ENCODE measurements around the gene FGF22. TPM values are rescaled to one million over a fixed set of nuclear protein-coding genes. Genes with fewer than 3 reads are reported as not detected.

Gene FGF22
- total and polyA plus RNA-seq, 2 of the 8 experiments (the other 6 are each of a cell fraction or from before 2014, with no cell fraction given) = 0.44 to 1.7 TPM

DNA sequence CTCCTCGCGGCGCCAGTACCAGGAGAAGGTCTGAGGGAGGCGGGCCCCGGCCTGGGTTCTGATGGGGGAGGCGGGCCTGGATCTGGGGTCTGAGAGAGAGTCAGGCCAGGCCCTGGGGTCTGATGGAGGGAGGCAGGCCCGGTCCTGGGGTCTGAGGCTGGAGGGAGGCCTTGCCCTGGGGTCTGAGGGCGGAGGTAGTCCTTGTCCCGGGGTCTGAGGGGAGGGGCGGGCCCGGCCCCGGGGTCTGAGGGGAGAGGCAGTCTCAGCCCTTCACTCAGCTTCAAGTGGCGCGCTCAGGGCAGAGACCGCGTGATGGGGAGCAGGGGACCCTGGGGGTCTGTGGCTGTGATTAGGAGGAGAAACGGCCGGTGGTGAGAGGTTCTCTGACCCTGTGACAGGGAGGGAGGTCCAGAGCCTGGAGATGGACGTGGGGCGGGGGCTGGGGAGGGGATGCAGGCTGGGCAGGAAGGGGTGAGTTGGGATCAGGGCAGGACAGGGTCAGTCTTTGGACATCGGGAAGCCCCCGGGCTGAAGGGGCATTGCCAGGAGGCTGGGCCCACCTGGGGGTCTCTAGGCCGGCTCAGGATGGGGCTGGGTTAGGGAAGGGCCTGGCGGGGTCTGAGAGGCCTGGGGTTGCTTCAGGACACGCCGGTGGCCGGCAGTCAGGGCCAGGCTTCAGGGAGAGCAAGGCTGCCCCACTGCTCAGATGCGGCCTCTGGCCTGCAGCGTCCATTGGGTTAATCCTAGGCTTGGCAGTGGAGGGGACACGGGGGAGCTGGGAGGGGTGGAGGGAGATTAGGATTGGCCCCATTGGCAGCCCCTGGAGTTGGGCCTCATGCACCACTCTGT, 31.3 kb upstream of the FGF22 start:
- no peak overlapping the region for H3K56ac ChIP-seq (replicated peaks; ENCODE audit: insufficient read length, low read depth, low read length)
- DNase-seq (ENCODE audit: low read depth in 1 of 2, low spot score in 2 of 2) (no peak), FAIRE-seq (no peak)
- H2BK120ac ChIP-seq (replicated peaks; ENCODE audit: low read depth, low read length) = no peak overlapping the region
- no peaks in the 10 kb centered on the region for H3K4me1 ChIP-seq (replicated peaks in 1 of 4; ENCODE audit: control insufficient read depth in 3 of 4, insufficient read depth in 4 of 4, low read length in 3 of 4)
- H3K23ac ChIP-seq (ENCODE audit: insufficient read length) = no peak overlapping the region
- no peak overlapping the region for H2AK5ac ChIP-seq (ENCODE audit: low read depth, low read length)
- H3K27me3 ChIP-seq (replicated peaks in 1 of 4; ENCODE audit: control insufficient read depth in 3 of 4, extremely low read depth in 1 of 4, insufficient read depth in 3 of 4, low read length in 3 of 4) = no peaks in the 10 kb centered on the region
- H2BK12ac ChIP-seq (ENCODE audit: low read depth, low read length) = no peak overlapping the region
- H3K9me3 ChIP-seq (ENCODE audit: insufficient read depth in 2 of 2, low read depth in 1 of 2, low read length in 1 of 2) = peaks cover 0 to 11% of the 10 kb centered on the region in 2 experiments; a peak in 1 of 4 replicates
- H2BK15ac ChIP-seq (ENCODE audit: low read length) = no peak overlapping the region
- no peak overlapping the region for H4K91ac ChIP-seq (replicated peaks; ENCODE audit: insufficient read length, low read length)
- no peak overlapping the region for H3K14ac ChIP-seq (ENCODE audit: insufficient read length)
- H3K4ac ChIP-seq (replicated peaks; ENCODE audit: insufficient read length, low read depth, low read length) = no peak overlapping the region
- ChIA-PET POLR2A (ENCODE audit: partially characterized antibody) (interaction anchor here (0.7 to 1.5 kb wide), 3 partner anchors 9 to 37 kb away, joined by 3 read pairs; no protein-coding TSS in a partner anchor), CTCF (ENCODE audit: partially characterized antibody) (interaction anchor here (1.1 to 2.3 kb wide), 3 partner anchors 17 to 98 kb away, joined by 3 to 5 read pairs (median 3); no protein-coding TSS in a partner anchor)
- H4K8ac ChIP-seq (ENCODE audit: extremely low read depth, insufficient read depth, low read length) = 0 out of 2 replicates have a peak overlapping the region, but pooled peaks have one; percentile 35
- H3K18ac ChIP-seq (ENCODE audit: extremely low read depth, low read length) = no peak overlapping the region
- TF ChIP-seq, protein P1, sequence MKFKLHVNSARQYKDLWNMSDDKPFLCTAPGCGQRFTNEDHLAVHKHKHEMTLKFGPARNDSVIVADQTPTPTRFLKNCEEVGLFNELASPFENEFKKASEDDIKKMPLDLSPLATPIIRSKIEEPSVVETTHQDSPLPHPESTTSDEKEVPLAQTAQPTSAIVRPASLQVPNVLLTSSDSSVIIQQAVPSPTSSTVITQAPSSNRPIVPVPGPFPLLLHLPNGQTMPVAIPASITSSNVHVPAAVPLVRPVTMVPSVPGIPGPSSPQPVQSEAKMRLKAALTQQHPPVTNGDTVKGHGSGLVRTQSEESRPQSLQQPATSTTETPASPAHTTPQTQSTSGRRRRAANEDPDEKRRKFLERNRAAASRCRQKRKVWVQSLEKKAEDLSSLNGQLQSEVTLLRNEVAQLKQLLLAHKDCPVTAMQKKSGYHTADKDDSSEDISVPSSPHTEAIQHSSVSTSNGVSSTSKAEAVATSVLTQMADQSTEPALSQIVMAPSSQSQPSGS (IDR thresholded peaks at IDR 0.05; ENCODE audit: low read length) = no peak
- TF ChIP-seq POLR2A (IDR thresholded peaks at IDR 0.05; ENCODE audit: control extremely low read depth in 1 of 2, low read depth in 2 of 2, low read length in 2 of 2) = no peak
- TF ChIP-seq, protein P2, sequence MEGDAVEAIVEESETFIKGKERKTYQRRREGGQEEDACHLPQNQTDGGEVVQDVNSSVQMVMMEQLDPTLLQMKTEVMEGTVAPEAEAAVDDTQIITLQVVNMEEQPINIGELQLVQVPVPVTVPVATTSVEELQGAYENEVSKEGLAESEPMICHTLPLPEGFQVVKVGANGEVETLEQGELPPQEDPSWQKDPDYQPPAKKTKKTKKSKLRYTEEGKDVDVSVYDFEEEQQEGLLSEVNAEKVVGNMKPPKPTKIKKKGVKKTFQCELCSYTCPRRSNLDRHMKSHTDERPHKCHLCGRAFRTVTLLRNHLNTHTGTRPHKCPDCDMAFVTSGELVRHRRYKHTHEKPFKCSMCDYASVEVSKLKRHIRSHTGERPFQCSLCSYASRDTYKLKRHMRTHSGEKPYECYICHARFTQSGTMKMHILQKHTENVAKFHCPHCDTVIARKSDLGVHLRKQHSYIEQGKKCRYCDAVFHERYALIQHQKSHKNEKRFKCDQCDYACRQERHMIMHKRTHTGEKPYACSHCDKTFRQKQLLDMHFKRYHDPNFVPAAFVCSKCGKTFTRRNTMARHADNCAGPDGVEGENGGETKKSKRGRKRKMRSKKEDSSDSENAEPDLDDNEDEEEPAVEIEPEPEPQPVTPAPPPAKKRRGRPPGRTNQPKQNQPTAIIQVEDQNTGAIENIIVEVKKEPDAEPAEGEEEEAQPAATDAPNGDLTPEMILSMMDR (IDR thresholded peaks at IDR 0.05; ENCODE audit: control extremely low read depth in 1 of 3, insufficient read depth in 1 of 3, low read depth in 1 of 3, low read length in 3 of 3) = peak in 1 of 3 experiments; percentile 12; a peak in 1 of 4 replicates
- no peaks in the 10 kb centered on the region for H4K20me1 ChIP-seq (replicated peaks in 1 of 2; ENCODE audit: control insufficient read depth in 1 of 2, insufficient read depth in 2 of 2, low read length in 2 of 2)
- H3K79me1 ChIP-seq (ENCODE audit: low read depth, low read length) = no peaks in the 10 kb centered on the region; the same call in 1 of the 2 replicates
- H3K36me3 ChIP-seq (ENCODE audit: control insufficient read depth in 2 of 4, insufficient read depth in 4 of 4, low read length in 3 of 4) = peaks cover 0 to 6% (median 0%) of the 10 kb centered on the region in 4 experiments; a peak in 1 of 8 replicates
- H3K4me3 ChIP-seq (ENCODE audit: extremely low read depth in 1 of 4, insufficient read depth in 2 of 4, low read depth in 3 of 4, low read length in 4 of 4) = no peak overlapping the region
- H3K9ac ChIP-seq (replicated peaks in 1 of 4; ENCODE audit: extremely low read depth in 1 of 4, low read depth in 3 of 4, low read length in 3 of 4) = no peak overlapping the region
- H2AFZ ChIP-seq (ENCODE audit: low read length) = no peak overlapping the region
- H3K27ac ChIP-seq (ENCODE audit: low read depth, low read length) = no peak overlapping the region
- H3K79me2 ChIP-seq (ENCODE audit: control insufficient read depth in 1 of 2, insufficient read depth in 2 of 2, low read length in 2 of 2) = no peaks in the 10 kb centered on the region
- H3K23me2 ChIP-seq (ENCODE audit: low read depth, low read length) = no peaks in the 10 kb centered on the region
- no peak overlapping the region for H2BK5ac ChIP-seq (ENCODE audit: low read depth, low read length)
- H4K5ac ChIP-seq (ENCODE audit: insufficient read length, low read depth, low read length) = no peak overlapping the region
- no peak overlapping the region for H2BK20ac ChIP-seq (ENCODE audit: low read length)
- H3K4me2 ChIP-seq (ENCODE audit: insufficient read depth in 1 of 2, low read depth in 2 of 2, low read length in 2 of 2) = no peak overlapping the region
- WGBS, 2 experiments (ENCODE audit: extremely low coverage in 1 of 2, insufficient coverage in 1 of 2, insufficient read length in 1 of 2, insufficient replicate concordance in 2 of 2, low coverage in 1 of 2, low lambda C conversion rate in 2 of 2, missing lambda C conversion rate in 1 of 2) = 80% methylated on average over 26 of the region's 30 CpGs; no CpG with 5 or more reads in 1 of the 2 experiments
